ENCODE data around the gene GPC6.

Gene GPC6

DNA sequence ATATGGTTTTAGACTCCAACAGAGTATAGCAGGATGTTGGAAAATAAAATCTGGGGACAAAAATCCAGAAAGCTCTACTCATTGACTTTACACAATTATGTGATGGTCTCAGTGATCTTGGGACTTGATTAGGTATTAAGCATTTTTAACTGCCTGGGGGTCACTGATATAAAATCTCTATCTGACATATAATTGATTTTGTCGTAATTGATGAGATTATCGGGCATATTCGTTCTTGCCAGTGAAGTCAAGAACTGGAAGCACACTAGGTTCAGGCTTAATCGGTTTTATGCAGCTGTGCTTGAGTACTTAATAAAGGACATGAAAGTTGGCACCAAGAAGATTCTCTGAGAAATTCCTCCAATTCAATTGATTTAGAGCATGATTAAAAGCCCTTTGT lies 862.1 kb downstream of the GPC6 start:
- DNase-seq: no peak

GRCh38 chr13:94090773-94091480 lies 864.3 kb downstream of the GPC6 start:
- no peak for DNase-seq

GRCh38 chr13:94093652-94094315 lies 867.2 kb downstream of the GPC6 start:
- DNase-seq: no peak

- DNase-seq: no peak
These were observed 883.2 kb downstream of the GPC6 start for GRCh38 chr13:94109715-94110374.

DNA sequence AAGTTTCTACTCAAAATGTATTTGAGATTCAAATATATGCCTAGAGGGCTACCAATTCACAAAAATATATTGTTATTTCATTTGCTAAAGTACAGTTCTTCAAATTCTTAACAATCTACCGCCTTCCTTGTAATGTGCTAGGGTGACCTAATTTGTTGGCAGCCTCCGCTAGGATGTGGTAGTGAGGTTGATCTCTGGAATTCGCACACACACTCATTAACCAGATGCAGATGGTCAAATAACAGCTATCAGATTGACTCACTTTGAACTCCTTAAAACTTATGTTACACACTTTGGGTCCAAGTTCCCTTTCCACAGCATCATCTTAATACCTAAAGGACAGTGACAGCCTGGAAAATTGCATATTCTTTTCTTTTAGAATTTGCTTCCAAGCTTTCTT lies 885.6 kb downstream of the GPC6 start:
- no peak for DNase-seq

DNA sequence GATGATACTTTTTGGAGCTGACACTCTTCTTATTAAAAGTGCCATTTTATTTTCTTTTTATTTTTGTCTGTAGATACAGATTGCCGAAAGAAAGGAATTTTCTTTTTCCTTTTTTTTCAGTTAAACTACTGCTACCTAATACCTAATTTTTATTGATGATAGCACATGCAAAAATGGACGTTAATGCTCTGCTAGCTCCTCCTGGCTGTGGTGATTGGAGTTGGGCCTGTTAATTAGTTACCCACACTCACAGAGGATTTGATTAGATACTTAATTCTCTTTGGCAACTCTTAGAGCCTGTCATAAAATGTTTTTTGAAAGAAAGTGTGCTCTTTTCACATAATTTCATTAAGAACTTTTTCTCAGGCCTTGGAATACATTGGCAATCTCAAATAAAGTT lies 886.1 kb downstream of the GPC6 start:
- DNase-seq: no peak

GRCh38 chr13:94113245-94113644 lies 886.6 kb downstream of the GPC6 start:
- DNase-seq: no peak

- DNase-seq: no peak
These were observed 887.6 kb downstream of the GPC6 start for GRCh38 chr13:94114166-94114565.

DNA sequence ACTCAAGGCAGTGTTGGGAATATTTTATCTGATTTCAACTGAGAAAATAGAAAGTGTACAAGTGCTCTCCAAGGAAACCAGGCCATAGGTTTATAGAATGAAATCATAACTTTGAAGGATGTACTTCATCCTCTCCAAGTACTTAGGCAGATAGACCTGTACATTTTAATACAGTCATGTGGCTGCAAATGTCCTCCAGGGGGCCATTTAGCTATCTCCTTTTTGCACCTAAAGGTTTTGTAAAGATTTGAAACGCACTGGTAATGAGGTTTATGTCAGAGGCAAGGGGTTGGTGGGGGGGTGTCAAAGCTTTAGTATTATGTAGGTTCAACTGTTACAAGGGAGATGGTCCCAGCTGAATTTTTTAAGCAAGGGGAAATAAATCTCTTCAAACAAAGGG lies 888.4 kb downstream of the GPC6 start:
- DNase-seq: no peak

DNA sequence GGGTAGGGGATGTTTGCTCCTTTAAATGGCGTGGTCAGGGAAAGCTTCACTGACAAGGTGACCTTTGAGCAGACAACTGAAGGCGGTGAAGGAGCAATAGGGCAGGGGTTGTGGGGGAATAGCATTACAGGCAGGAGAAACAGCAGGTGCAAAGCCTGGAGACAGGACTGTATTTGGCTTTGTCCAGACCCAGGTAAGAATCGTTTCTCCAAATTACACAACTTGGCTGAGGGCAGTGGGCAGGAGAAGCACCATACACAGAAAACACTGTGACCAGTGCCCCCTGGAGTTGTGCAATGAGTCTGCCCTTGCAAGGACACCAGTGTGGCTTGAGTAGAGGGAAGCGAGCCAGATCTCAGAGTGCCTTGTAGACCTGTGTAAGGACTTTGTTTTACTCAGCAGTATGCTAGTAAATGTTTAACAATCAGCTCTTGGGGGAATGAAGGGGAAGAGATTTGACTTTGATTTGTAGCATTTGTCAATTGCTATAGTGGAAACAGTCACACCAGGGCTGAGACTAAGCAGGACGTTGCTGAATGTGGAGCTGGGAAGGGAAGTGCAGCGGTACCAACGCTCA lies 892.8 kb downstream of the GPC6 start:
- DNase-seq: no peak

- no peak for DNase-seq
These were observed 894.3 kb downstream of the GPC6 start for GRCh38 chr13:94120878-94121277.

- DNase-seq: no peak
These were observed 895.1 kb downstream of the GPC6 start for GRCh38 chr13:94121686-94122085.

DNA sequence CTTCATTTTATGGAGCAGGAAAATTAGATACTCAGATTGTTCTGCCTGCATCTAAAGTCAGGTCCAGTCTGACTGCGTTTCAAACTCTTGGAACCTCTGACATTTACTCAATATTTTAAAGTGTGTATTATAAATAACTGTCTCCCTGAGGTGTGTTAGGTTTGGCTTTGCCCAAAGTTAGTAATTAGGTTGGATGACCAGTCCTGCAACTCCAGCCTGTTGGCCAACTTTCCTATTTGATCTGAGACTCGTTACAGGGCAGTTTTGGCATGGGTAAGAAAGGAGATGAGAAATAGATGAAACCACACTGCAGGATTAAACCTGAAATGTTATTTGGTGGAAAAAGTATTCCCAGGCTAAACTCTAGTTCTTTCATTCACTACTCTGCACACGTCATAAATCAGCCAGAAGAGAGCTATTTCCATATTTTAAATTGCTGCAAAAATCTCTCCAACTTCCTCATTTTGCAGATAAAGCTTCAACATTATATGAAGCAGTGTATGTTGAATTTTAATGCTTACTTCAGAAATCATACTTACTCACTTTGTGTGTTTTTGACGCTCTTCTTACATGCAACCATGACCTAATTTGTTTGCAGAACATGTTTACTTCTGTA lies 895.8 kb downstream of the GPC6 start:
- no peak for DNase-seq

GRCh38 chr13:94123557-94123956 lies 897.0 kb downstream of the GPC6 start:
- no peak for DNase-seq

DNA sequence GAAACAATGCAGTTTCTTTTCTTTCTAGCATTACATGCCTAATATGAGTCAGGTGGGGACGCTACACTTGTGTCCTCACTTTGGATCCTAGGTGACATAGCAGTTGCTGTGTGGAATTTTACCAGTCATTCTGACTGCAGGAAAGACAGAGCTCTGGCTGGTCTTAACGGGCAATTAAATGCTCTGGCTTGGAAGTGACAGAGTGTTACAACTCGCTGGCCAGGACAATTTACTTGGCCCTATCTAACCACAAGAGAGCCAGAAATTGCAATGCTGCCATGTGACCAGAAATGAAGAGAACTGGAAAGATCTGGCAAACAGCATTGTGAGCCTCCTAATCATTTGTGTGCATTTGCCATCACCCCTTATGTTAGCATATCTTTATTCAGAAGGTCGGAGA lies 901.8 kb downstream of the GPC6 start:
- no peak for DNase-seq

GRCh38 chr13:94129490-94129894 lies 902.9 kb downstream of the GPC6 start:
- no peak for DNase-seq

- DNase-seq: no peak
These were observed 912.2 kb downstream of the GPC6 start for GRCh38 chr13:94138831-94139230.

DNA sequence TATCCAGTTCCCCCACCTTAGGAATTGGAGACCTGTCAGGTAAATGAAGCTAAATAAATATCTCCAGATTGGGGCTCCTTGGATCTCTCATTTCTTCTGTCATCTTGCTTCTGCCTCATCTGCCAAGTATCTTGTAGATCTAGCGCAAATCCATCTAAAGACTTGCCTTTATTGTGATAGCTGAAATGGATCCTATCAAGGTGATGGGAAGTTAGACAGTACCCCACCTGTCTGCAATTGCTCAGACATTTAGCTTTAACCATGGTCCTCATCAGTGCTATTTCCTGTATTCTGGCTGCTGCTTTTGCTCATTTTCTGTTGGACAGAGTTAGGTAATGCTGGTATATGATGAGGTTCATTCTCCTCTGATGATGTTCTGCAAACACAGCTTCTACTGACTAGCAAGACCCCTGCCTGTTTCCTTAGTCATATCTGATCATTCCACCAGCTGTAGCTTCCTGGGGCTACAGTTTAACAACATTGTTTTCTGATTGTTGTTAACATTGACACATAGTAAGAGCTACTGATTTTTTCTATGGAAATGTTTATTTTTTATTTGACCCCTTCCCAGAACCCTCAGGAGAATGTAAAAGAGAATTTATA lies 912.9 kb downstream of the GPC6 start:
- no peak for DNase-seq

GRCh38 chr13:94140027-94140426 lies 913.4 kb downstream of the GPC6 start:
- DNase-seq: no peak

DNA sequence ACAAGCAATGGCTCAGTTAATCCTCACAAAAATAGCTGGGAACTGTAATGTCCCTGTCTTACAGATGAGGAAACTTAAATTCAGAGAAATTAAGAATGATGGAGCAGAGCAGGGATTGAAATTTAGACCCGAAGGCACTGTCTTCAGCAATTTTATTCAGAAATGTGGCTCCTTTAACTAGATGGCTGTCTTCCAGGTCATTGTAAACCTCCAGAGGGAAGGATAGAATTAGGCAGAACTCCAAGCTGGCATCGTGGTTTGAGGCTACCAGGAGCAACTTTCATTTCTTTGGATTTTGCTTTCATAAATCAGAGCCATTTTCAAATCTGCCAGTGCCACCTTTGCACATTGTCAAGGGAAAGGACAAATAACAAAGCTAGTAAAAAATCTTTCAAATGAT lies 913.9 kb downstream of the GPC6 start:
- no peak for DNase-seq

- no peak for DNase-seq
These were observed 917.2 kb downstream of the GPC6 start for GRCh38 chr13:94143624-94144350.

DNA sequence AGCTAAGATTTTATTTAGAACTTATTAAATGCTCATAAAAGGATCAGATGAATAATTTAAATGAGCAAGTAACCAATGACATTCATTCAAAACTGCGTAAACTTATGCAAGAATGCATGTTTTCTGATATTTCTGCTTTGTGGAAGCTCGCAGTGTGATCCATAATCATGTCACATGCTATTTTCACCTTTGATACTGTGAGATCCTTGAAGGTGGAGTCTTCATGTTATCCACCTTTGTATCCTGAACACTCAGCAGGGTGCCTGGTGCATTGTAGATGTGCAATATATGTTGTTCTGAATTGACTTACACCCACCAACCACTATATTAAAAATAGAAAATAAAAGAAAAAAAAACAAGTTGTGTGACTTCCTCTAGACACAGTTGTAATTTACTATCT lies 919.4 kb downstream of the GPC6 start:
- no peak for DNase-seq

All from CD4-positive, alpha-beta T cell treated with Interleukin-4 for 4 hours (primary cell).